ENCODE data around the gene TMEM247. TPM values are rescaled to one million over a fixed set of nuclear protein-coding genes. Genes with fewer than 3 reads are reported as not detected.

TMEM247 gene
- total RNA-seq, 1 donor from 2014 or later = not detected

DNA sequence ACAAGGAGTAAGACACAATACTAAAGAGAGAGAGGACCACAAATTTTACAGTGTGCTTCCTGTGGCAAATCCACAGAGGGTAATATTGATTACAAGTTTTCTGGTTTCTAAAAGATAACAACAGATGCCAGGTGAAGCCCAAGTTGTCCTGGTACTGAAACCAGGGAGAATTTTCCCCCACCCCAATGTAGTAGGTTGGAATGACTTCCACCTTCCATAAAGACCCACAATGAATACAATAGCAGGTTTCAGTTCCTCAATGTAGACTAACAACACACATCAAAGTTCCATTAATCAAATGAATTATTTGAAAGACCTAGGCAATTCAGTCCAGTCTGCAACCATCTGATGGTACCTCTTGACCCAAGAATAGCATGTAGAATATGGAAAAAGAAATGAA, 44.0 kb upstream of the TMEM247 start:
- Mint-ChIP-seq H3K27me3 (ENCODE audit: low read depth) (peaks cover 13% of the 10 kb centered on the region), H3K9me3 (no peaks in the 10 kb centered on the region), H3K4me3 (no peak overlapping the region), H3K36me3 (ENCODE audit: low read depth) (no peaks in the 10 kb centered on the region), H3K4me1 (no peaks in the 10 kb centered on the region), H3K27ac (ENCODE audit: unreplicated experiment) (no peak overlapping the region)
- no peak for DNase-seq (ENCODE audit: low read depth, low spot score)
- TF ChIP-seq, protein P1, sequence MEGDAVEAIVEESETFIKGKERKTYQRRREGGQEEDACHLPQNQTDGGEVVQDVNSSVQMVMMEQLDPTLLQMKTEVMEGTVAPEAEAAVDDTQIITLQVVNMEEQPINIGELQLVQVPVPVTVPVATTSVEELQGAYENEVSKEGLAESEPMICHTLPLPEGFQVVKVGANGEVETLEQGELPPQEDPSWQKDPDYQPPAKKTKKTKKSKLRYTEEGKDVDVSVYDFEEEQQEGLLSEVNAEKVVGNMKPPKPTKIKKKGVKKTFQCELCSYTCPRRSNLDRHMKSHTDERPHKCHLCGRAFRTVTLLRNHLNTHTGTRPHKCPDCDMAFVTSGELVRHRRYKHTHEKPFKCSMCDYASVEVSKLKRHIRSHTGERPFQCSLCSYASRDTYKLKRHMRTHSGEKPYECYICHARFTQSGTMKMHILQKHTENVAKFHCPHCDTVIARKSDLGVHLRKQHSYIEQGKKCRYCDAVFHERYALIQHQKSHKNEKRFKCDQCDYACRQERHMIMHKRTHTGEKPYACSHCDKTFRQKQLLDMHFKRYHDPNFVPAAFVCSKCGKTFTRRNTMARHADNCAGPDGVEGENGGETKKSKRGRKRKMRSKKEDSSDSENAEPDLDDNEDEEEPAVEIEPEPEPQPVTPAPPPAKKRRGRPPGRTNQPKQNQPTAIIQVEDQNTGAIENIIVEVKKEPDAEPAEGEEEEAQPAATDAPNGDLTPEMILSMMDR (conservative IDR thresholded peaks at IDR 0.05) = no peak

DNA sequence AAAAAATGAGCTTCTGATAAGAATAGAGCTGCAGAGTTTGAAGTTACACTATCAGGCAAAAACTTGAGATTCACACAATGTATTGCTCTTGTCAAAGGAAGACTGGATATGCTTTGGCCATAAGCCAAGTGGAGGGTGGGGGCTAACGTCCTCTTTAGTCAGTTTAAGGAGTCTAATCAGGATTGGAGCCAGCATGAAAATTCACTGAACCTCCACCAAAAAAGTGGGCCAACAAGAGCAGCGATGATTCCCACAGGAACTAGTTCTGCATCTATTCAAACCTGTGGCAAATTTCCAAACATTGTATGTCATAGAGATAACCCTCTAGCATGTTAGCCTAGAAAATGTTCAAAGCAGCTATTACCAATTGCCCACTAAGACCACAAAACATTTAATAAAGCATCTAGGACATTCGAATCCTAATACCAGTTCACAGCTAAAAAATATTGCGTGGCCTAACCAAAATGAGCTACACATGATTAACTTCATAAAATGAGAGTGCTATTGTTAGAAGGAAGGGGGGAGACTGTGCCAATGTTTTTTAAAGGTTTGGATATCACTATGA, 43.5 kb upstream of the TMEM247 start:
- TF ChIP-seq, protein P1 (conservative IDR thresholded peaks at IDR 0.05) = no peak
- no peak for DNase-seq (ENCODE audit: low read depth, low spot score)
- Mint-ChIP-seq H3K4me3 (no peak overlapping the region), H3K4me1 (no peaks in the 10 kb centered on the region), H3K9me3 (no peaks in the 10 kb centered on the region), H3K27ac (ENCODE audit: unreplicated experiment) (no peak overlapping the region), H3K27me3 (ENCODE audit: low read depth) (peaks cover 13% of the 10 kb centered on the region), H3K36me3 (ENCODE audit: low read depth) (no peaks in the 10 kb centered on the region)

DNA sequence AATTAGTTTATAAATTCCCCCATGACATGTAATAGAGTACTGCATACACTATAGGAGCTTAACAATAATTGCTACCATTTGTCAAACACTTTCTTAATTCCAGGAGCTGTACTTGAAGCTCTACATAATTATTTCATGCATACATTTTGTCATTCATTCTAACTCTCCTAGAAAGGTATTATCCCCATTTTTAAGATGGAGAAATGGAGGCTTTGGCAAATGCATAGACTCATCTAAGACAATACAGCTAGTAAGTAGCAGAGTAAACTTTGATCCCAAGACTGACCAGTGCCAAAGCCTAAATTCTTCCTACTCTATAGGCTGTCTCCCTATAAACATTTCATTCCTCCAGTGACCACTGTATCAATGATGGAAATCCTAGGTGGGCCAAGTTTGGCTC, 42.6 kb upstream of the TMEM247 start:
- no peak for DNase-seq (ENCODE audit: low read depth, low spot score)
- Mint-ChIP-seq H3K4me3 (no peak overlapping the region), H3K4me1 (no peaks in the 10 kb centered on the region), H3K9me3 (no peaks in the 10 kb centered on the region), H3K27ac (ENCODE audit: unreplicated experiment) (no peak overlapping the region), H3K27me3 (ENCODE audit: low read depth) (peaks cover 13% of the 10 kb centered on the region), H3K36me3 (ENCODE audit: low read depth) (no peaks in the 10 kb centered on the region)
- TF ChIP-seq, protein P1 (conservative IDR thresholded peaks at IDR 0.05) = no peak

DNA sequence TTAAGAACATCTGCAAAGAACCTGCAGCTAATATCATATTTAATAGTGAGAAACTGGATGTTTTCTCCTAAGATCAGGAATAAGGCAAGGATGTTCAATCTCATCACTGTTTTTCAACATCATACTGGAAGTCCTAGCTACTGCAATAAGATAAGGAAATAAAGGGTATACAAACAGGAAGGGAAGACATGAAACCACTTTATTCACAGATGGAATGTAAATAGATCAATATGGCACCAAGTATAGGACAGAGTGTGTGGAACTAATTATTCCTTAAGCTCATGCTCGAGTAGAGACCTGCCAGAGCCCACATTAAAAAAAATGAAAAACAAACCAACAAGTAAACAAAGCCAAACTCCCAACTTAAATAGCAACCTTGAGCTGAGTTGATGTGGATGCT, 41.3 kb upstream of the TMEM247 start:
- H3K4me1 Mint-ChIP-seq = no peaks in the 10 kb centered on the region
- no peak for DNase-seq (ENCODE audit: low read depth, low spot score)
- TF ChIP-seq, protein P1 (conservative IDR thresholded peaks at IDR 0.05) = no peak
- no peaks in the 10 kb centered on the region for H3K9me3 Mint-ChIP-seq
- no peak overlapping the region for H3K27ac Mint-ChIP-seq (ENCODE audit: unreplicated experiment)
- no peak overlapping the region for H3K4me3 Mint-ChIP-seq
- H3K36me3 Mint-ChIP-seq (ENCODE audit: low read depth) = no peaks in the 10 kb centered on the region
- peaks cover 13% of the 10 kb centered on the region for H3K27me3 Mint-ChIP-seq (ENCODE audit: low read depth)

DNA sequence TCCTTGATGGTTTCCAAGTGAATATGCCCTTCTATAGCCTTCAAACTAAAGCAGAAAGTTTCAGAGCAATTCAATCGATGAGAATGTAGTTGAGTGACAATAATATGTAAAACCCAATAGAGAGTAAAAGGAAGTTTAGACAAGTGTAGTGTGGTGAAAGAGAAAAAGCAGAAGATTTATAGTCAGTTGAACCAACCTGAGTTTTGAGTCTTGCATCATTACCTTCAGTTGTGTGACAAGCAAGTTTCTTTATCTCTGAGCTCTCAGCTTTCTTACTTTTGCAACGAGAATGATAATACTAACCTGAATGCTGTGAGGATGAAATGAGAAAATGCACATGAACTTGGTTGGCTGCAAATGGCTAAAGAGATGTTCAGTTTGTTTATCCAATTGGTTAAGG, 40.6 kb upstream of the TMEM247 start:
- Mint-ChIP-seq H3K9me3 (no peaks in the 10 kb centered on the region), H3K27me3 (ENCODE audit: low read depth) (peaks cover 13% of the 10 kb centered on the region), H3K4me1 (no peaks in the 10 kb centered on the region), H3K27ac (ENCODE audit: unreplicated experiment) (no peak overlapping the region), H3K4me3 (no peak overlapping the region), H3K36me3 (ENCODE audit: low read depth) (no peaks in the 10 kb centered on the region)
- DNase-seq (ENCODE audit: low read depth, low spot score) = no peak
- TF ChIP-seq, protein P1 (conservative IDR thresholded peaks at IDR 0.05) = no peak

Measured in neural crest cell (in vitro differentiated cells).